Measurements from ENCODE around the gene KCNJ6.

DNA sequence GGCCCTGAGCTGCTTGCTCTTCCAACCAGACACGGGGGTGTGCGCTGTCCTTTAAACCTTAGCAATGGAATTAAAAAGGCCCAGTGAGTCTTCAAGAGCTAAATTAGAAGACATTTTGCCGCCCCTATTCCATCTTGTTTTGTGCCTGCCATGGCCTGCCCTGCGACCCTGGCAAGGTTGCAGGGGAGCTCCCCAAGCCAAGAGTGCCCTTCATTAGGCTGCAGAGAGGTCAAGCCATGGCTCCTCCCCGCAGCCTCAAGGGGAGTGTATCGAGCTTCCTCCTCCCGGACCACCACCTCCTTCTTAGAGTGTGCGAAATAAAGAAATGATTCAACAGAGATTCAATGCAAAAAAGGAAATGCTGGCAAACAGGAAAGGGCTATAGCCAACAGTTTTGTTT lies 293.5 kb downstream of the KCNJ6 start:
- TF ChIP-seq, protein P1, sequence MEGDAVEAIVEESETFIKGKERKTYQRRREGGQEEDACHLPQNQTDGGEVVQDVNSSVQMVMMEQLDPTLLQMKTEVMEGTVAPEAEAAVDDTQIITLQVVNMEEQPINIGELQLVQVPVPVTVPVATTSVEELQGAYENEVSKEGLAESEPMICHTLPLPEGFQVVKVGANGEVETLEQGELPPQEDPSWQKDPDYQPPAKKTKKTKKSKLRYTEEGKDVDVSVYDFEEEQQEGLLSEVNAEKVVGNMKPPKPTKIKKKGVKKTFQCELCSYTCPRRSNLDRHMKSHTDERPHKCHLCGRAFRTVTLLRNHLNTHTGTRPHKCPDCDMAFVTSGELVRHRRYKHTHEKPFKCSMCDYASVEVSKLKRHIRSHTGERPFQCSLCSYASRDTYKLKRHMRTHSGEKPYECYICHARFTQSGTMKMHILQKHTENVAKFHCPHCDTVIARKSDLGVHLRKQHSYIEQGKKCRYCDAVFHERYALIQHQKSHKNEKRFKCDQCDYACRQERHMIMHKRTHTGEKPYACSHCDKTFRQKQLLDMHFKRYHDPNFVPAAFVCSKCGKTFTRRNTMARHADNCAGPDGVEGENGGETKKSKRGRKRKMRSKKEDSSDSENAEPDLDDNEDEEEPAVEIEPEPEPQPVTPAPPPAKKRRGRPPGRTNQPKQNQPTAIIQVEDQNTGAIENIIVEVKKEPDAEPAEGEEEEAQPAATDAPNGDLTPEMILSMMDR (IDR thresholded peaks at IDR 0.05) = no peak
- no peak for TF ChIP-seq EP300 (IDR thresholded peaks at IDR 0.05)
